GM21529 (cell line): ENCODE data around the gene CACFD1.
"Not testable (repeated sequence)": the region's sequence is repeated elsewhere in the genome, so short reads cannot be mapped to it uniquely, and the experiment has no call there.

Source experiments
- ATAC-seq: cut with Tn5 transposase; IDR thresholded peaks from one replicate; pipeline ENCODE4 v1.9.1; 2021; ENCODE audit not compliant: unreplicated experiment

CACFD1 gene

GRCh38 chr9:133439337-133439736, 20.4 kb upstream of the CACFD1 start:
- no peak for ATAC-seq

DNA sequence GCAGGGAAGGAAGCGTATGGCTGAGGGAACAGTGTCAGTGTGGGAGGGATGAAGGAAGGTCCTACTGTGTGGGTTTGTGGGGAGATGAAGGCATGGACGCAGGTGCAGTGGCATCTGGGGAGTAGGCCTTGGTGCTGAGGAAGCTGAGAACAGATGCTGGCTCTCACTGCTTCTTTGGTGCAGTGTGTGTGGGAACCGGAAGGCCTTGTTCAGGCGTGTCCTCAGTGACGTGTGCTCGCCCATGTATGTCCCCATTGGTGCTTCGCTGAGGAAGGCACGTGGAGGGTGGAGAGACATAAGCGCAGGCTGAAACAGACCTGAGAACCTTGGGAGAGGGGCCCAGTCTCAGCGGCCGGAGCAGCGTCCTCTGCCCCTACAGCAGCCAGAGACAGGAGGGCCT, 18.9 kb upstream of the CACFD1 start:
- no peak for ATAC-seq

GRCh38 chr9:133441571-133441970, 18.2 kb upstream of the CACFD1 start:
- ATAC-seq: no peak

DNA sequence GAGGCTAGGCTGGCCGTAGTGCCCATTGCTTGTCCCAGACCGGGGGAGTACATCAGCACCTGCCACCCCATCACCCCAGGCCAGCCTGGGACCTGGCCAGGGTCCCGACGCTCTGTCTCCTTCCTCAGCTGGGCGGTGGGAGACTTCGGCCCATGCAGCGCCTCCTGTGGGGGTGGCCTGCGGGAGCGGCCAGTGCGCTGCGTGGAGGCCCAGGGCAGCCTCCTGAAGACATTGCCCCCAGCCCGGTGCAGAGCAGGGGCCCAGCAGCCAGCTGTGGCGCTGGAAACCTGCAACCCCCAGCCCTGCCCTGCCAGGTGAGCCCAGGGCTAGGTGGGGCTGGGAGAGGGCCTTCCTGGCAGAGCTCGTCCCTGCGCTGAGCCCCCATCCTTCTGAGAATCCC, 16.5 kb upstream of the CACFD1 start:
- no peak for ATAC-seq

- ATAC-seq: no peak
Observed at GRCh38 chr9:133443982-133444381, 15.8 kb upstream of the CACFD1 start.

GRCh38 chr9:133445293-133445969, 14.3 kb upstream of the CACFD1 start:
- ATAC-seq: no peak

DNA sequence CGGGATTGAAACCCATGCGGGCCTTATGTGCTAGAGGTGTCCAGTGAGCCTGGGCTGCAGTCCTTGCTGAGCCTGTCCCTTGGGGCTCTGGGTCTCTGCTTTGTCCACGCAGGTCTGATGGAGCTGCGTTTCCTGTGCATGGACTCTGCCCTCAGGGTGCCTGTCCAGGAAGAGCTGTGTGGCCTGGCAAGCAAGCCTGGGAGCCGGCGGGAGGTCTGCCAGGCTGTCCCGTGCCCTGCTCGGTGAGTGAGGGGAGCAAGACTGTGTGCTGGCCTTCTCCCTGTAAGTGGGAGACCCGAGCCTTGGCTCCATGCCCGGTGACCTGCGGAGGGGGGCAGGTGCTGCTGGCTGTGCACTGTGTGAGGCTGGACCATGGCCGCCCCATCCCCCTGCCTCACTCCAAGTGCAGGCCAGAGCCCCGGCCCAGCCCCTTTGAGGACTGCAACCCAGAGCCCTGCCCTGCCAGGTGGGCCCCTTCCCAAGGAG, 11.2 kb upstream of the CACFD1 start:
- no peak for ATAC-seq

DNA sequence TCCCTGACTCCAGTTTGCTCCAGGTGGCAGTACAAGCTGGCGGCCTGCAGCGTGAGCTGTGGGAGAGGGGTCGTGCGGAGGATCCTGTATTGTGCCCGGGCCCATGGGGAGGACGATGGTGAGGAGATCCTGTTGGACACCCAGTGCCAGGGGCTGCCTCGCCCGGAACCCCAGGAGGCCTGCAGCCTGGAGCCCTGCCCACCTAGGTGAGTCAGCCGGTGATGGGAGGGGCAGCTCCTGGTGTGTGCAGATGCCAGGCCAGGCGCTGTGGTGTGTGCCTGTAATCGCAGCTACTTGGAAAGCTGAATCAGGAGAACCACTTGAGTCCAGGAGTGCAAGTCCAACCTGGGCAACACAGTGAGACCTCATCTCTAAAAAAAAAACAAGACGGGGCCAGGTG, 10.0 kb upstream of the CACFD1 start:
- no peak for ATAC-seq

GRCh38 chr9:133451865-133452264, 7.9 kb upstream of the CACFD1 start:
- not testable (repeated sequence) for ATAC-seq

GRCh38 chr9:133452562-133452961, 7.2 kb upstream of the CACFD1 start:
- no peak for ATAC-seq

DNA sequence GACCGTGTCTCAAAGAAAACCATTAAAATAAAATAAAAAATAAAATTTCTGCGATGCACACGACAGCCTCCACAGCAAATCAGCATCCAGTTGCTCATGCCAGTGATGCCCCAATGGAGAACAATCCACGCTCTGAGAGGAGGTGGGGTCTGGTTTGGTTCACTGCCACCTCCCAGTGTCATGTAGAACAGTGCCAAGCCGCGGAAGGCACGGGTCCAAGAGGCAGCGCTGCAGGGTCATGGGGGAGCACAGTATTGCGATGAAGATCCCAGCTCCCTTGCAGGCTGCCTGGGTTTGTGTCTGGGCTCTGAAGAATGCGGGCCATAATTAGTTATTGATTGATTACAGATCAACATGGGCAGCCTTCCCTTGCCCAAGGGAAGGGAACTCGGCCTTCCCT, 6.1 kb upstream of the CACFD1 start:
- ATAC-seq: no peak

DNA sequence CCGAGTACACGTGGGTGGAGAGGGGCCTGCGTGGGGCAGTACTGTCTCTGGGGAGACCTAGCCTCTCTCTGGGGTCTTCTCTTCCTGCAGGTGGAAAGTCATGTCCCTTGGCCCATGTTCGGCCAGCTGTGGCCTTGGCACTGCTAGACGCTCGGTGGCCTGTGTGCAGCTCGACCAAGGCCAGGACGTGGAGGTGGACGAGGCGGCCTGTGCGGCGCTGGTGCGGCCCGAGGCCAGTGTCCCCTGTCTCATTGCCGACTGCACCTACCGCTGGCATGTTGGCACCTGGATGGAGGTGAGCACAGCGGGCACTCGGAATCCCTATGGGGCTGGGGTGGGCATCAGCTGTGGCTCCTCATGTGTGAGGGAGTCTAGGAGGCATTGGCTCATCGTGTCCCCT, 5.5 kb upstream of the CACFD1 start:
- no peak for ATAC-seq

DNA sequence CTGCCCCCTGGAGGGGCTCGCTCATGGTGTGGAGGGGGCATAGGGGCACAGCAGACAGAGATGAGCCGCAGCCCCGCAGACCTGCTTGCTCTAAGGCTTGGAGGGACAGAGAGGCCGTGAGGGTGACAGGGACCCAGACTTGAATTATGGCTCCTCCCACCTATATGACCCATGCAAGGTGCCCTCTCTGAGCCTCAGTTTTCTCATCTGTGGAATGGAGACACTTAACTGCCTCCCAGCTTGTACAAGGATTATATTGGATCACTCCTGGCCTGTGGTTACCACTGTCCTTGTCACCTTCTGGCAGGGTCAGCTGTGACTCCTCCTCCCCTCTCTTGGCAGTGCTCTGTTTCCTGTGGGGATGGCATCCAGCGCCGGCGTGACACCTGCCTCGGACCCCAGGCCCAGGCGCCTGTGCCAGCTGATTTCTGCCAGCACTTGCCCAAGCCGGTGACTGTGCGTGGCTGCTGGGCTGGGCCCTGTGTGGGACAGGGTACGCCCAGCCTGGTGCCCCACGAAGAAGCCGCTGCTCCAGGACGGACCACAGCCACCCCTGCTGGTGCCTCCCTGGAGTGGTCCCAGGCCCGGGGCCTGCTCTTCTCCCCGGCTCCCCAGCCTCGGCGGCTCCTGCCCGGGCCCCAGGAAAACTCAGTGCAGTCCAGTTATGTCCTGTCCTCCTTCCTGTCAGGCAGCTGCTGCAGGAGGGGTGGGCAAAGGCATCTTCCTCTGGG, 4.7 kb upstream of the CACFD1 start:
- ATAC-seq: no peak

DNA sequence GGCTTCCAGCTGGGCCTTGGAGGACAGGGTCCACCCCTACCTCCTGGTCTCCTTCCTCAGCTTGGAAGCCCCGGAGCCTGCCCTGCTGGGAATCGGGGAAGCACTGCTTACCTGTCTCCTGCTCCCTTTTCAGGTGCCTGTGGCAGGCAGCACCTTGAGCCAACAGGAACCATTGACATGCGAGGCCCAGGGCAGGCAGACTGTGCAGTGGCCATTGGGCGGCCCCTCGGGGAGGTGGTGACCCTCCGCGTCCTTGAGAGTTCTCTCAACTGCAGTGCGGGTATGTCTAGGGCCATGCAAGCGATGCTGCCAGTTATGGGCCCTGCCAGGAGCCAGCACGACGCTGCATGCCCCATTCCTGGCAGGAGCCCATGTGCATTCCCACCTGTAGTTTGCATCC, 3.8 kb upstream of the CACFD1 start:
- no peak for ATAC-seq

GRCh38 chr9:133456409-133456808, 3.4 kb upstream of the CACFD1 start:
- ATAC-seq: no peak

DNA sequence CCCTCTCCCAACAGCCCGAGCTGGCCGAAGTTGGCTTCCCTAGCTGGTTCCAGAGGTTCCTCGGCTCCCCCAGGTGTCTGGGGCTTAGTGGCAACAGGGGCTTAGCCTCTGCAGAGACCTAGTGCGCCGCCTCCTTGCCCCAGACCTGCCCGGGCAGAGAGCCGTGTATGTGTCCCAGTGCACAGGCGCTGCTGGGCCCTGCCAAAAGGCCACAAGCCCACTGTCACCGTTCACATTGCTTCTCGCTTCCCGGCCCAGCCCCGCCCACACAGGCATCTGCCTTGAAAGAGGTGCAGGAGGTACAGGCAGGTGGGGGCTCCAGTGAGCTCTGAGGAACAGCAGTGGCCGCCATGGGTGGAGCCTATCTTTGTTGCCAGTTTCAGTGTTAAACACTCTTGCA, 2.5 kb upstream of the CACFD1 start:
- ATAC-seq: no peak

- ATAC-seq: no peak
Observed at GRCh38 chr9:133457748-133458147, 2.0 kb upstream of the CACFD1 start.

- ATAC-seq: no peak
Observed at GRCh38 chr9:133458643-133459312, 1.0 kb upstream of the CACFD1 start.

DNA sequence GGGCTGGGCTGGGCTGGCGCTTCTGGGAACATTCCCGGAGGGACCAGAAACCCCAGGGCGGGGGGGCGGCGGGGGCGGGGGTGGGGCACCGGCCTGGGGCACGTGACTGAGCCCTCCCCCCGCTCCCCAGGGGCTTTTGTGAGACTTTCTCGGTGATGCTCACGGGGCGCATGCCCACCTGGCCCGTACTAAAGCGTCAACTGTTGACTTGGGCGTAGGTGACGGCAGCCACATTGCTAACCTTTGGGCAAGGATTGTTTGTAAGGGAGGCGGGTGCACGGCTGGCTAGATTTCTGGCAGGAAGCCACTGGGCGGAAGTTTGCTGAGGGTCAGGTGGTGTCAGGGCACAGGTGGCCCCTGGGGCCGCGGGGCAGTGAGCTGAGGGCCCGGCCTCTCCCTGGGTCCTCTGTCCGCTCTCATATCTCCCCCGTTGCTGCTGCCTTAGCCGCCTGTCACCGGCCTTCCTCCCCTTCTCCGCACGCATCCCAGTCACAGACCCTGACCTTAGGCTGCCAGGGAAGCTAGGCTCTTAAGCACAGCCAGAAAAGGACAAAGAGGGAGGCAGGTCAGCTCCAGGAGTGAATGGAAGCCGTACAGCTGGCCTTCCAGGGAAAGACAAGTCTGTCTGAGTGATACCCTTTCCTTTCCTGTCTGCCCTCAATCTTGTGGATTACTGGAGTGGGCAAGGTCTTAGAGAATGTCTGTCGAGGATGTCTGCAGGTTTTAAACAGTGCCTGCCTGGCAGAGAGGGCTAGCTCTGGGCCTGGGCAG, 812 bp downstream of the CACFD1 start:
- ATAC-seq: peak; percentile 22

- no peak for ATAC-seq
Observed at GRCh38 chr9:133461975-133462374, 2.2 kb downstream of the CACFD1 start.

DNA sequence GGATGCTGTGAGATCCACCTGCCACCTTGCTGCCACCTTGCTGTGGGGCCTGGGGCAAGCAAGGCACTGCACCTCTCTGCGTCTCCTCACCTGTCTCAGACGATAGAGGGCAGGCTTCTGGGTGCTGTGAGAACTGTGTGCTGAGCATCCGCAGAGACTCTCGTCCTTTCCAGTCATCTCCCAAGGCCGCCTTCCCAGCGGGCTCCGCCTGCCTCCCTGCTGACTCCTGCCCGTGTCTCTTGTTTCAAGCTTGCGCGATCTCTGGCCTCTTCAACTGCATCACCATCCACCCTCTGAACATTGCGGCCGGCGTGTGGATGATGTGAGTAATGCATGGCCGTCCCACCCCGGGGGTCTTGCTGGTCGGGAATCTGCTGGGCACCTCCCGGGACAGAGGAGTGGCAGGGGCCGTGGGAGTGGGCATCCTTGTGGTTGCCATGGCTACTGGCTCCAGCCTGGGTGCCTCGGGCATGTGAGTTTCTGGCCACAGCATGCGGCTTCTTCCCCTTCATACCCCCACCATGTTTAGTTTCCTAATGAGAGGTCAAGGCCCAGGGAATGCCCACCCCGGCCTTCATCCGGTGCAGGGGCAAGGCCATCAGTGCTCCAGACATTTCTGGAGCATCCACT, 3.6 kb downstream of the CACFD1 start:
- no peak for ATAC-seq
